GM12878 (cell line): Measurements from ENCODE around the gene CD2AP. TPM values are rescaled to one million over a fixed set of nuclear protein-coding genes. Genes with fewer than 3 reads are reported as not detected.

ENCODE experiments used
- ATAC-seq: fragments of 200-7000 bp; cut with Tn5 transposase; 3 replicates; pipeline ENCODE4 v1.9.1; 2020; ENCODE audit warnings: mild to moderate bottlenecking, moderate library complexity
- Bru-seq: library from RNA; stranded (reverse); fragments of 400-500 nt; gene quantifications from one replicate; lab custom pipeline; 2021; lab: Mats Ljungman, UMichigan
- BruChase-seq, 2 experiments: library from RNA; stranded (reverse); fragments of 400-500 nt; gene quantifications; one replicate each; lab custom pipeline; 2021; lab: Mats Ljungman, UMichigan
- BruUV-seq: library from RNA; stranded (reverse); fragments of 400-500 nt; replicated peaks from 2 replicates; lab custom pipeline; 2021; lab: Mats Ljungman, UMichigan
- CTCF ChIA-PET: fragments of 300-600 bp; sonication (Branson Sonifier 250); formaldehyde crosslinking; extraction: SDS; loops from one replicate; lab custom pipeline; 2021; ENCODE audit warnings: inconsistent platforms; lab: Yijun Ruan, JAX
- POLR2A ChIA-PET: fragments of 350-600 bp; formaldehyde crosslinking; extraction: SDS; loops from one replicate; lab custom pipeline; 2021; ENCODE audit warnings: inconsistent platforms; lab: Charles Lee
- RAD21 ChIA-PET: fragments of 300-600 bp; sonication (Branson Sonifier 250); formaldehyde crosslinking; loops from one replicate; lab custom pipeline; 2023; ENCODE audit warnings: antibody characterized with exemption; ENCODE audit not compliant: unreplicated experiment; lab: Charles Lee
- SMC1A ChIA-PET: fragments of 300-600 bp; sonication (Branson Sonifier 250); formaldehyde crosslinking; loops from one replicate; lab custom pipeline; 2023; ENCODE audit not compliant: unreplicated experiment, uncharacterized antibody; lab: Charles Lee
- DNase-seq: peaks from one replicate; pipeline ENCODE4 v3.0.0-alpha.2; 2011; ENCODE audit warnings: low read depth, low spot score
- FAIRE-seq: peaks from 3 replicates; lab custom pipeline; 2011; peaks lifted over from hg19 to GRCh38; lab: Jason Lieb, UNC
- H2AFZ ChIP-seq: 2 replicates; pipeline ENCODE4 v1.6.0; 2011; ENCODE audit warnings: low read depth, low read length, control low read depth; ENCODE audit not compliant: control insufficient read depth
- H3K27ac ChIP-seq: 2 replicates; pipeline ENCODE4 v1.5.1; 2011; ENCODE audit warnings: control low read depth; ENCODE audit not compliant: control insufficient read depth, insufficient read depth
- H3K27me3 ChIP-seq, 2 experiments: replicated peaks in 1 of 2; 2 replicates each; pipeline versions ENCODE4 v1.6.0 to v1.6.1; 2011; ENCODE audit warnings: low read length in 1 of 2; ENCODE audit not compliant: control insufficient read depth in 2 of 2, insufficient read depth in 2 of 2
- H3K36me3 ChIP-seq, 2 experiments: 2 replicates each; pipeline ENCODE4 v1.5.1; 2011; ENCODE audit warnings: low read length in 1 of 2; ENCODE audit not compliant: control insufficient read depth in 2 of 2, insufficient read depth in 2 of 2
- H3K4me1 ChIP-seq: 2 replicates; pipeline ENCODE4 v1.6.1; 2011; ENCODE audit warnings: mild to moderate bottlenecking, low read length, moderate library complexity, mixed read lengths; ENCODE audit not compliant: control insufficient read depth, insufficient read depth
- H3K4me2 ChIP-seq: 2 replicates; pipeline ENCODE4 v1.6.0; 2011; ENCODE audit warnings: control low read depth; ENCODE audit not compliant: control insufficient read depth, insufficient read depth
- H3K4me3 ChIP-seq: fragments of 200-600 bp; sonication (generic); 2 replicates; pipeline ENCODE4 v1.5.1; 2016
- H3K79me2 ChIP-seq: 2 replicates; pipeline ENCODE4 v1.6.0; 2011; ENCODE audit warnings: low read length; ENCODE audit not compliant: control insufficient read depth, insufficient read depth
- H3K9ac ChIP-seq: 2 replicates; pipeline ENCODE4 v1.8.0; 2011; ENCODE audit warnings: low read length, control low read depth, mixed read lengths; ENCODE audit not compliant: control insufficient read depth, insufficient read depth
- H3K9me3 ChIP-seq: replicated peaks from 3 replicates; pipeline ENCODE4 v1.5.1; 2011; ENCODE audit warnings: mild to moderate bottlenecking, low read length; ENCODE audit not compliant: control insufficient read depth, insufficient read depth
- H4K20me1 ChIP-seq: 2 replicates; pipeline ENCODE4 v1.6.0; 2011; ENCODE audit not compliant: control insufficient read depth, insufficient read depth
- ASH2L ChIP-seq: fragments of 300-600, 200-600 bp; sonication (generic); IDR thresholded peaks from 2 replicates; pipeline ENCODE4 v1.6.1; 2017; ENCODE audit warnings: low read depth, mild to moderate bottlenecking, borderline replicate concordance
- ATF7 ChIP-seq: fragments of 450-650 bp; IDR thresholded peaks from 2 replicates; pipeline ENCODE4 v1.6.1; 2016; ENCODE audit warnings: low read depth, mild to moderate bottlenecking
- BACH1 ChIP-seq: fragments of 450-650 bp; IDR thresholded peaks from 2 replicates; pipeline ENCODE4 v1.6.1; 2017; ENCODE audit warnings: mild to moderate bottlenecking, borderline replicate concordance
- BRCA1 ChIP-seq: IDR thresholded peaks from 2 replicates; pipeline ENCODE4 v1.6.1; 2011; ENCODE audit warnings: low read depth, low read length, improper control_type of control experiment
- CBX5 ChIP-seq: sonication (generic); IDR thresholded peaks from 2 replicates; pipeline ENCODE4 v1.6.1; 2016; ENCODE audit warnings: low read depth, moderate library complexity, mild to moderate bottlenecking, inconsistent platforms
- CHD2 ChIP-seq: IDR thresholded peaks from 2 replicates; pipeline ENCODE4 v1.6.1; 2011; ENCODE audit warnings: low read depth, low read length, improper control_type of control experiment, borderline replicate concordance
- IKZF2 ChIP-seq, 2 experiments: fragments of 450-650 bp; IDR thresholded peaks; 2 replicates each; pipeline ENCODE4 v1.6.1; 2017; ENCODE audit warnings: mild to moderate bottlenecking in 2 of 2, moderate library complexity in 2 of 2
- NR2C1 ChIP-seq: fragments of 450-650 bp; IDR thresholded peaks from 2 replicates; pipeline ENCODE4 v1.6.1; 2017; ENCODE audit warnings: antibody characterized with exemption, mild to moderate bottlenecking, moderate library complexity
- PML ChIP-seq: IDR thresholded peaks from 2 replicates; pipeline ENCODE4 v1.6.1; 2012; ENCODE audit warnings: low read length, inconsistent platforms
- POLR2A ChIP-seq: IDR thresholded peaks from 2 replicates; pipeline ENCODE4 v1.6.1; 2011; ENCODE audit warnings: low read depth, mild to moderate bottlenecking, low read length
- RAD21 ChIP-seq: IDR thresholded peaks from 2 replicates; pipeline ENCODE4 v1.6.1; 2011; ENCODE audit warnings: mild to moderate bottlenecking, low read depth, low read length, moderate library complexity; ENCODE audit not compliant: insufficient read depth
- RB1 ChIP-seq: fragments of 450-650 bp; formaldehyde crosslinking; IDR thresholded peaks from 2 replicates; pipeline ENCODE4 v1.6.1; 2017; ENCODE audit warnings: mild to moderate bottlenecking, borderline replicate concordance
- SP1 ChIP-seq: IDR thresholded peaks from one replicate; pipeline ENCODE4 v1.6.1; 2011; ENCODE audit warnings: low read depth, low read length
- SREBF2 ChIP-seq: IDR thresholded peaks from 2 replicates; pipeline ENCODE4 v1.6.1; 2012; ENCODE audit warnings: mild to moderate bottlenecking, low read length
- ZNF24 ChIP-seq: fragments of 450-650 bp; IDR thresholded peaks from 2 replicates; pipeline ENCODE4 v1.6.1; 2017; ENCODE audit warnings: antibody characterized with exemption, mild to moderate bottlenecking
- ZNF687 ChIP-seq: fragments of 450-650 bp; IDR thresholded peaks from 2 replicates; pipeline ENCODE4 v1.6.1; 2017; ENCODE audit warnings: mild to moderate bottlenecking, moderate library complexity
- WGBS: methylation state at CpG from one replicate; pipeline ENCODE4 v1.1.6; 2016; ENCODE audit warnings: low lambda C conversion rate; ENCODE audit not compliant: insufficient replicate concordance, insufficient coverage; ENCODE audit errors: missing lambda C conversion rate; 5-methylcytosine and 5-hydroxymethylcytosine counted together
- in situ Hi-C: fragments of 300-500 bp; cut with MboI; formaldehyde crosslinking; loops from 9 replicates; pipeline ENCODE4 v1.14.3; 2018; ENCODE audit warnings: mixed read lengths
- intact Hi-C: fragments of 100-400 bp; cut with micrococcal nuclease; formaldehyde crosslinking; loops from one replicate; pipeline ENCODE4 v1.14.2; 2022; ENCODE audit not compliant: unreplicated experiment
- long read RNA-seq, 2 experiments: library from polyadenylated mRNA; unstranded; transcript quantifications; one replicate each; pipeline ENCODE4 v2.0.0, GENCODE V29; 2019 to 2020
- polyA minus RNA-seq, 3 experiments: library from RNA; depleted of rRNA, polyadenylated mRNA; stranded (reverse); fragments of >200 nt; gene quantifications; 2 replicates each; pipeline ENCODE4 v1.2.3, GENCODE V29; 2011
- polyA plus RNA-seq, 11 experiments: library from polyadenylated mRNA; depleted of rRNA in 4 of 11; unstranded in 6 of 11; stranded (reverse) in 5 of 11; fragments of >200 nt; fragmentation: Nextera tagmentation in 4 of 11; fragmentation: Illumina TruSeq in 1 of 11; extraction: Ambion mirVana in 4 of 11; extraction: Trizol in 1 of 11; gene quantifications; 1 replicate in 1 of 11; 2 replicates in 10 of 11; pipeline versions ENCODE4 v1.2.1 to v1.2.3, GENCODE V29; 2011 to 2016; ENCODE audit warnings: inconsistent platforms in 2 of 11, missing spikeins in 2 of 11, low read depth in 1 of 11
- total RNA-seq, 4 experiments: library from RNA; depleted of rRNA in 3 of 4; stranded (reverse); fragments of >200 nt in 3 of 4; fragmentation: Illumina TruSeq in 1 of 4; extraction: Trizol in 1 of 4; gene quantifications; 2 replicates each; pipeline versions ENCODE4 v1.2.1 to v1.2.3, GENCODE V29; 2013 to 2021

CD2AP gene
- total RNA-seq (2013; cell fraction: nucleolus; rRNA removed): 115 TPM in 2 replicates
- total RNA-seq (2014; rRNA removed) (22.9 and 29.5 TPM in 2 replicates), total RNA-seq (2014; rRNA removed; fragmentation: Illumina TruSeq; extraction: Trizol) (46.6 and 48.0 TPM in 2 replicates), total RNA-seq (2021) (23.6 and 27.9 TPM in 2 replicates), polyA plus RNA-seq (2011; rRNA removed) (23.7 and 43.8 TPM in 2 replicates), polyA plus RNA-seq (2014; fragmentation: Illumina TruSeq; extraction: Trizol) (34.2 and 48.4 TPM in 2 replicates), polyA plus RNA-seq (2014; fragmentation: Nextera tagmentation; extraction: Ambion mirVana) (1 to 10 TPM; 5.4 to 8.0 TPM), polyA plus RNA-seq (2014; rRNA removed) (12.6 and 15.1 TPM in 2 replicates), polyA plus RNA-seq (2016; fragmentation: Nextera tagmentation; extraction: Ambion mirVana) (10 to 100 TPM; 17.4 to 18.8 TPM), polyA minus RNA-seq (2011; rRNA and poly(A)+ RNA removed) (10.1 and 11.7 TPM in 2 replicates), Bru-seq, nascent RNA (percentile 88 among the genes with signal in this experiment), BruChase-seq, experiment 1, labeled RNA remaining after a 6-hour chase (percentile 81 among the genes with signal in this experiment), BruChase-seq, experiment 2, labeled RNA remaining after a 2-hour chase (percentile 80 among the genes with signal in this experiment)
- 9.9 TPM for polyA plus RNA-seq (2011; ENCODE audit: low read depth)
- polyA plus RNA-seq (2011; cell fraction: cytosol; rRNA removed): 6.7 and 8.0 TPM in 2 replicates
- 10.7 and 12.6 TPM in 2 replicates for polyA plus RNA-seq (2011; cell fraction: nucleus; rRNA removed)
- polyA plus RNA-seq (2012): 20.5 and 20.9 TPM in 2 replicates
- polyA minus RNA-seq (2011; cell fraction: cytosol; rRNA and poly(A)+ RNA removed): 9.0 TPM in 2 replicates
- polyA minus RNA-seq (2011; cell fraction: nucleus; rRNA and poly(A)+ RNA removed): 19.7 and 29.3 TPM in 2 replicates
- long read RNA-seq, experiment 1, full-length matches to known transcripts: 2 of 6 reads
- long read RNA-seq, experiment 1, partial matches to known transcripts: 4 of 6 reads
- long read RNA-seq, experiment 1, other reads (novel, unspliced or antisense): 0 of 6 reads
- long read RNA-seq, experiment 2, full-length matches to known transcripts: 2 of 43 reads
- long read RNA-seq, experiment 2, partial matches to known transcripts: 18 of 43 reads
- long read RNA-seq, experiment 2, other reads (novel, unspliced or antisense): 23 of 43 reads

- DNase-seq: peak; percentile 65
- peak; percentile 85 for ATAC-seq
- 3% methylated on average over 51 of the region's 83 CpGs for WGBS
- in situ Hi-C loops: no loop called here
- no TSS peak for BruUV-seq
- POLR2A ChIA-PET: interaction anchor here (0.7 to 4.7 kb wide), 13 partner anchors 9 to 67 kb away, joined by 3 to 21 read pairs (median 4); no protein-coding TSS in a partner anchor
- no peaks in the 10 kb centered on the region for H3K9me3 ChIP-seq
- no peaks in the 10 kb centered on the region; the same call in 1 of the 2 replicates for H3K4me1 ChIP-seq
- RAD21 ChIA-PET: interaction anchor here (0.7 to 4.7 kb wide), 14 partner anchors 10 to 947 kb away, joined by 3 to 58 read pairs (median 5); no protein-coding TSS in a partner anchor
- H3K27me3 ChIP-seq: no peaks in the 10 kb centered on the region
- CTCF ChIA-PET: interaction anchor here (0.6 to 1.6 kb wide), 9 partner anchors 9 to 153 kb away, joined by 3 to 8 read pairs (median 3); no protein-coding TSS in a partner anchor
- peak within 1 kb of the TSS; percentile 89 for H2AFZ ChIP-seq
- H4K20me1 ChIP-seq: no peaks in the 10 kb centered on the region
- SMC1A ChIA-PET: interaction anchor here (0.8 to 4.1 kb wide), 13 partner anchors 10 to 139 kb away, joined by 3 to 47 read pairs (median 7); no protein-coding TSS in a partner anchor
- peak within 1 kb of the TSS; percentile 96 for H3K4me2 ChIP-seq
- H3K27ac ChIP-seq: peak within 1 kb of the TSS; percentile 92
- no peaks in the 10 kb centered on the region for H3K36me3 ChIP-seq
- intact Hi-C loops: loop anchor here (1.0 to 2.0 kb wide), 2 partner anchors 39 to 63 kb away; no protein-coding TSS in a partner anchor
- peak within 1 kb of the TSS; percentile 98 for H3K4me3 ChIP-seq
- H3K9ac ChIP-seq: peak within 1 kb of the TSS; percentile 95
- FAIRE-seq: peak; percentile 68
- H3K79me2 ChIP-seq: peaks cover 45% of the 10 kb centered on the region
- TF ChIP-seq BRCA1: peak; percentile 90
- TF ChIP-seq SP1: no peak
- TF ChIP-seq ZNF687: 0 out of 2 replicates have a peak, but pooled peaks have one; percentile 47
- TF ChIP-seq SREBF2: no peak
- TF ChIP-seq CHD2: peak; percentile 99
- no peak for TF ChIP-seq ZNF24
- TF ChIP-seq NR2C1: no peak
- 0 out of 2 replicates have a peak, but pooled peaks have one; percentile 84 for TF ChIP-seq ASH2L
- peak; percentile 79; the same call in 1 of the 2 replicates for TF ChIP-seq PML
- peak; percentile 48; the same call in 1 of the 2 replicates for TF ChIP-seq CBX5
- peak; percentile 24; the same call in 1 of the 2 replicates for TF ChIP-seq RAD21
- peak in 1 of 2 experiments; percentile 10; a peak in 1 of 4 replicates for TF ChIP-seq IKZF2 (IDR thresholded peaks at IDR 0.05)
- no peak; the same call in 1 of the 2 replicates for TF ChIP-seq BACH1
- peak; percentile 51; the same call in 1 of the 2 replicates for TF ChIP-seq RB1
- peak; percentile 88 for TF ChIP-seq ATF7
- peak; percentile 91 for TF ChIP-seq POLR2A
These were observed at the start of gene CD2AP for GRCh38 chr6:47477497-47478232. CD2AP (plus strand) TSS chr6:47477789; CDS start chr6:47478245, 456 bp downstream.
